Activated naive CD4-positive, alpha-beta T cell treated with anti-CD3 and anti-CD28 coated beads, Interleukin-2, amount 50 U/mL, for 16 hours (primary cell): ENCODE data around the gene EGF.

ENCODE experiments used
- DNase-seq: peaks from one replicate; pipeline ENCODE4 v3.0.0-alpha.2; 2020

Gene EGF

DNA sequence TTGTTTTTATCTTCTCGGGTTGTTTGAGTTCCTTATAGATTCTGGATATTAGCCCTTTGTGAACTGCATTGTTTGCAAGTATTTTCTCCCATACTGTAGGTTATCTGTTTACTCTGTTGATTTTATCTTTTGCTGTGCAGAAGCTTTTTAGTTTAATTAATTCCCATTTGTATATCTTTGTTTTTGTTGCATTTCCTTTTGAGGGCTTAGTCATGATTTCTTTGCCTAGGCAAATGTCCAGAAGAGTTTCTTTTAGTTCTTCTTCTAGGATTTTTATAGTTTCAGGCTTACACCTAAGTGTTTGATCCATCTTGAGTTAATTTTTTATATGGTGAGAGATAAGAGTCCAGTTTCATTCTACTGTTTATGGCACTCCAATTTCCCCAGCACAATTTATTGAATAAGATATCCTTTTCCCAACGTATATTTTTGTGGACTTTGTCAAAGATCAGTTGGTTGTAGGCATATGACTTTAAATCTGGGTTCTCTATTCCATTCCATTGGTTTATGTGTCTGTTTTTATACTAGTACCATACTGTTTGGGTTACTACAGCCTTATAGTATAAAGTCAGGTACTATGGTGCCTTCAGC is 54.3 kb downstream of the EGF start:
- DNase-seq, result no peak

DNA sequence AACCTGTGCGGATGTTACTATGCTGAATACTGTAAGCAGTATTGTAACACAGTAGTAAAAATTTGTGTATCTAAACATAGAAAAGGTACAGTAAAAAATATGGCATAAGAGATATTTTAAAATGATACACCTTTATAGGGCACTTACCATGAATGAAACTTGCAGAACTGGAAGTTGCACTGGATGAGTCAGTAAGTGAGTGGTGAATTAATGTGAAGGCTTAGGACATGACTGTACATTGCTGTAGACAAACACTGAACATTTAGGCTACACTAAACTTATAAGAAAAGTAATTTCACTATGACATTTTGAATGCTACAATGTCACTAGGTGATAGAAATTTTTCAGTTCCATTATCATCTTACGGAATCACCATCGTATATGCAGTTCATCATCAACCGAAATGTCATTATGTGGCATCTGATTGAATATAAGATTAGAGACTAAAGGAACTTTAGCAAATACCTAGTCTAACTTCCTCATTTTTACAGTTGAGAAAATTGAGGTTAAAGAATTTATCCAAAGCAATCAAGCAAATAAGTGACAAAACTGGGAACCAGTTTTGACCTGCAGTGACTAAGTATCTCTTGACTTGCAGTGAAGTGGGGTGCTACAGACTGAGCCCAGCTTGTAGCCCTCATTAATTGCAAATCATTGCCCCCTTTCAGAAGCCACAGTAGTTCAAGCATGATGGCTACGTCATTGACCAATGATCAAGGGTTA is 55.3 kb downstream of the EGF start:
- no peak for DNase-seq

DNA sequence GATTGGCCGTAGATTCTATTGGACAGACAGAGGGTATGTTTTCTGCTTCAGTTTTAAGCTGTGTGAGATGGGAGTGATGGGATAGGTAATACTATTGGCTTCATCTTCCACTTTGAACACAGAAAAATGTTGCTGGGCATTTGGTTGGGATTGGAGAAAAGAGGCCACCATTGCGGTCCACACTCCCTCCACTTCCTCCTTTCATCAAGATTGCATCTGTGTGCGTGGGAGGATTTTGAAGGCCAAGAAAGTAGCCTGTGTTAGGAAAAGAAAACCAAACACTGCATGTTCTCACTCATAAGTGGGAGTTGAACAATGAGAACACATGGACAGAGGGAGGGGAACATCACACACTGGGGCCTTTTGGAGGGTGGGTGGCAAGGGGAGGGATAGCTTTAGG is 56.4 kb downstream of the EGF start:
- no peak for DNase-seq

DNA sequence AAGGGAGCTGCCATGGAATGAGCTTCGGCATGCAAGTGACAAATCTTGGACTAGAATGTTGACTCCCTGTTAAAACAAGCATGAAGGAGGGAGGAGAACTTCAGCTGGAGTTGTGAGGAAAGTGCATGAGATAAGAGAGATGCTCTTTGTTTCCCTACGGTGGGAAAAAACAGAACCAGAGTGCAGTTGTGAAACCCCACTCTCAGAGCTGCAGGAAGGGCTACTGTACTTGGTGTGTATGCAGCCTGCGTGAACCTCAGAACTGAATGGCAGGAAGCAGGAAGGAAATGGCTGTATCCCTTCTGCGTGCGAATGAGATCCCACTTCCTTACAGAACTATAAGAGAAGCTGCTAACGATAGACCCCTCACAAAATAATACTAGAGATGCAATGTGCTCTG is 57.2 kb downstream of the EGF start:
- DNase-seq, result no peak

DNA sequence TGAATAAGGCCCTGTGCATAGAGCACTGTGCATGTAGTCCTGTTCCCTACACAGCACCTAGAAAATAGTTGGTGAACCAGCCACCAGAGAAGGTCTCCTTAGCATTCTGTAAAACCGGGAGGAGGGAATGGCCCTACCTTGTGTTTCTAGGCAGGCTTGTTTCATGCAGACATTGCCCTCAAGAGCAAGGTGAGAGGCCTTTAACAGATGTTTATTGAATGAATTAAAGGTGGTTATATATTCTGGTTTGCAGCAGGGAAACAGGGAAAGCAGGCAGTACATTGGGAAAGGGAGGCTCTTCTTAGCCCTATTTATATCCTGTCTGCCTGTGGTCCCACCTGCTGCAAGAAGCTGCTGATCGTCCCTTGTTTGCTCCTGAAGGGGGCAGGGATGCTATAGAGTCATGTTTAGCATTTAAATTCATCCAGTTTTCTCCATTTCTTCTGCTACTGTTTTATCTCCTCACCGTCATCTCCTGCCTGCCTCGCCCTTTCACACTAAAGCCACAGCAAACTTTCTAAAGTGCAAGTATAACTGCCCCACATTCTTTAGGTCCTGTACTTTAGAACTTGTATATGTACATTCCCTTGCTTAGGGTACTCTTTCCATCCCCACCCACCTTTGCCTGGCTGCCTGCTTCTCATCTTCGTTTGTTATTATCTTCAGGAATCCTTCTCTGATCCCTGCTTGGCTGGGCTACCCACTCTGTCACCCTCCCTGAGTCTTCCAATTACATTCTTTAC is 60.3 kb downstream of the EGF start:
- no peak for DNase-seq

DNA sequence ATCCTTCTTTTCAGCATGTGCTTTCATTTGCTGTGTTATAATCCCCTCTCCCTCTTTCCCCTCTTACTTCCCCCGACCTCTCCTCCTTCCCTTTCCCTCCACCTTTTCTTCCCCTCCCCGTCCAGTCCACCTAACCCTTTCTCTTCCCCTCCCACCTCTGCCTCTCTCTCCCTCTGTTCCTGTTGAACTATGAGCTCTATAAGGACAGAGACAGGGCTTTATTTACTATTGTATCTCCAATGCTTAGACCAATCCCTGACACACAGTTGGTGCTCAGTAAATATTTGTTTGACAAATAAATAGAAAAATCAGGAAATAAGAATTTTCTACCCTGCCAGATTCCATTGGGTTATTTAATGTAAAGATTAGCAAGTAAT is 60.8 kb downstream of the EGF start:
- no peak for DNase-seq

DNA sequence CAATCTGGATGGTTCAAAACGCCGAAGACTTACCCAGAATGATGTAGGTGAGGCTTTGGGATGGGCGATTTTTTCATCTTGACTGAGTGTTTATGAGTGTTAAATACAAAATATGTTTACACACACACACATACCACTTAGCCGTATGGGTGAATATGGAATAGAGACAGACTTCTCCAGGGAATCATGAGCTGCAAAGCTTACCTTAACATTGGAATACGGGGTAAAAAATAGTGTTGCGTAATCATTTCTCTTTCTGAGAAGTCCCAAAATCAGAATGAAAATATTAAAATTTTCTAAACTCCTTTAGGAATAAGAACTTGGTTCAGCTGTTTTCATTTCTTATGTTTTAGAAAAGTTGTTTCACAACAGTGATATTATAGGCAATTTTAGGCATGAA is 63.5 kb downstream of the EGF start:
- DNase-seq, result no peak

DNA sequence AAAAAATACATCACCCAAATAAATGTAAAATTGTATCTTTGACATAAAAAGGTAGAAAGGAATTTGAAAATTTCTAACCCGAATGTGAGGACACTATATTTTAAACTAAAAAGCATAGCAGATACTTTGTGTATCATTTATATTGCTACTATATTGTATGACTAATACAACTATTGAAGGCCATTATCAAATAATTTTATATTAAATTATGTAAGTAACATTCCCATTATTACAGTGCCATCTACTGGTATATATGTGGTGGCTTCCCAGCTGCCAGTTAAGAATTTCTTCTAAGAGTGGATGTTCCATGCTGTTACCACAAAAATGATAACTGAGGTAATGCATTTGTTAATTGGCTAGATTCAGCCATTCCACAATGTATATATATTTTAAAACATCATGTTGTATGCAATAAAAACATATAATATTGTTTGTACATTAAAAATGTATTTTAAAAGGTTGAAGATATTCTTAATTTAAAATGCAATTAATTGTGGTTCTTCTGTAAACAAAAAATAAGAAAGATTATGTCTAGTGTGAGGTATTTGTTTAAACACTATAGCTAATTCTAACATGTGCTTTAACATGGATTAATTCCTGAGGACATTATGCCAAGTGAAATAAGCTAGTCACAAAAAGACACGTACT is 65.3 kb downstream of the EGF start:
- no peak for DNase-seq

DNA sequence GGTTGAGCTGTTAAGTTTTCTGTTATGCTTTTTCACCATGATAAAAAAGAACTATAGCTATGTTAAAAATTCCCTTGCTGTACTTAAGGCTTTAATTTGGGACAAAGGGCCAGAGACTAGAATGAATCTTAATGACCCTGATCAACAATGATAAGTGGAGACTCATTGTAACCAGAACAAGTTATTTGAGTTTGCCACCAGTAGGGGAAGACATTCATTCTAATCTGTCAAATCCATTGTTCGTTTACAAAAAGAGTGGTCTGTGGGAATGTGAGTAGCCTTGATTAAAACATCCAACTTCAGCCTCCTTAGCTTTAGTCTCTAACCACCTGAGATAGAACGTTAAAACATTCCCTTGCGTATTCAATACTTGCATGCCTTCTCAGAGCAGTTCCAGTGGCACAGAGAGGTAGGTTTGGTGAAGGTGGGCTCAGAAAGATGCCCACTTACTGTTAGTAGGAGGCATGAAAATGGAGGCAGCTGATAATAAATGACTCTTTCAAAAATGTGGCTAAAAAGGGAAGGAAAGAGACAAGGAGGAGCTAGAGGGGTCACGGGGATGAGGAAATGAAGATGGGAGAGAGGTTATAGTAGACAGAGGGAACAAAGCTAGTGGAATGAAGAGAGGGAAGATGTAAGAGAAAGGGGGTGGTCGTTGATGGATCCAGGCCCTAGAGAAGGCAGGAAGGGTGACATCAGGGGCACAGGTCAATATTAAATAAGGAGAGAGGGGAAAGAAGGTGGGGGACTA is 66.2 kb downstream of the EGF start:
- no peak for DNase-seq

DNA sequence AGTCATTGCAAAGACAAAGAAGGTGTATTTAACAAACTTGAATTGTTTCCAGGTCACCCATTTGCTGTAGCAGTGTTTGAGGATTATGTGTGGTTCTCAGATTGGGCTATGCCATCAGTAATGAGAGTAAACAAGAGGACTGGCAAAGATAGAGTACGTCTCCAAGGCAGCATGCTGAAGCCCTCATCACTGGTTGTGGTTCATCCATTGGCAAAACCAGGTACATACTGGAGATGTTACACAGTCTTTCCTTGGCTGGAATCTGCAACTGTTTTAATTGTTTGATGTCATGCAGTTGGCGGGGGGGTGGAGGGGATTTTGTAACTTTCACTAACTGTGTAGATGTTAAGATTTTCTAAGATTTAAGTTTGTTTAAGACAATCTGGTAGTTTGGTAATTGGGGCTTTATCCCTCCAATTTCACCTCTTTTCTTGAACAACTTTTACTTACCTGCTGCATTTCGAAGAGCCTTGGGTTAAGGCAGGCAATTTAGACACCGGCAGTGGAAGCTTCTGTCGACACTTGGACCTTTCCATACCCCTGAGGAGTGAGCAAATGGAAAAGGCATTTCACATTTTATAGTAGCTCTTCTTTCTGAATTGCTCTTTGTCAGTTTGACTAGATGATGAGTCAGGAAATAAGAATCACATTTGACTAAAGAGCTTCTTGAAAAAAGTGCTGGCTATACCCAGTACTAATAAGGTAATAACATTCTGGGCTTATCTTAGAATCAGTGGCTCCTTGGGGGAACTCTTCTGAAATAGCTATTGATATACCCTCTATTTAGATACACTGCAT is 67.4 kb downstream of the EGF start:
- DNase-seq, result no peak

DNA sequence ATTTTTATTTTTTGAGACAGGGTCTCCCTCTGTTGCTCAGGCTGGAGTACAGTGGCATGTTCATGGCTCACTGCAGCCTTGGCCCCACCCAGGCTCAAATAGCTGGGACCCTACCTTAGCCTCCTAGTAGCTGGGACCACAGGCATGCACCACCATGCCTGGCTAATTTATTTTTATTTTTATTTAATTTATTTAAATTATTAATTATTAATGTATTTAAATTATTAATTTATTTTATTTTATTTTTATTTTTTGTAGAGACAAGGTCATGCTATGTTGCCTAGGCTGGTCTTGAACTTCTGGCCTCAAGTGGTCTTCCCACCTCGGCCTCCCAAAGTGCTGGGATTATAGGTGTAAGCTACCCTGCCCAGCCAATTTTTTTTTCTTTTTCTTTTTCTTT is 69.3 kb downstream of the EGF start:
- no peak for DNase-seq

DNA sequence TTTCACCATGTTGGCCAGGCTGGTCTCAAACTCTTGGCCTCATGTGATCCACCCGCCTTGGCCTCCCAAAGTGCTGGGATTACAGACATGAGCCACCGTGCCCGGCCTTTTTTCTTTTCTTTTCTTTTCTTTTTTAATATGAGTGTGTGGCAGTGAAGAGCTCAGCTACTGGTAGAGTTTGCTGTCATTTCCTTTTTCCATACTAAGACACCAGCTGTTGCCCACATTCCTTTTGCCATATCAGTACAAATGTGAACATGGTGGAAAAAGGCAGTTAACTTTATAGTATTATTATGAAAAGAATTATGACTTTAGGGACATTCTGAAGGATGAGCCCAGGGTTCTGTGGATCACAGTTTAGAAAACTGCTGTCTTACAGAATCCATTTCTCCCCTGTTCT is 69.8 kb downstream of the EGF start:
- no peak for DNase-seq

DNA sequence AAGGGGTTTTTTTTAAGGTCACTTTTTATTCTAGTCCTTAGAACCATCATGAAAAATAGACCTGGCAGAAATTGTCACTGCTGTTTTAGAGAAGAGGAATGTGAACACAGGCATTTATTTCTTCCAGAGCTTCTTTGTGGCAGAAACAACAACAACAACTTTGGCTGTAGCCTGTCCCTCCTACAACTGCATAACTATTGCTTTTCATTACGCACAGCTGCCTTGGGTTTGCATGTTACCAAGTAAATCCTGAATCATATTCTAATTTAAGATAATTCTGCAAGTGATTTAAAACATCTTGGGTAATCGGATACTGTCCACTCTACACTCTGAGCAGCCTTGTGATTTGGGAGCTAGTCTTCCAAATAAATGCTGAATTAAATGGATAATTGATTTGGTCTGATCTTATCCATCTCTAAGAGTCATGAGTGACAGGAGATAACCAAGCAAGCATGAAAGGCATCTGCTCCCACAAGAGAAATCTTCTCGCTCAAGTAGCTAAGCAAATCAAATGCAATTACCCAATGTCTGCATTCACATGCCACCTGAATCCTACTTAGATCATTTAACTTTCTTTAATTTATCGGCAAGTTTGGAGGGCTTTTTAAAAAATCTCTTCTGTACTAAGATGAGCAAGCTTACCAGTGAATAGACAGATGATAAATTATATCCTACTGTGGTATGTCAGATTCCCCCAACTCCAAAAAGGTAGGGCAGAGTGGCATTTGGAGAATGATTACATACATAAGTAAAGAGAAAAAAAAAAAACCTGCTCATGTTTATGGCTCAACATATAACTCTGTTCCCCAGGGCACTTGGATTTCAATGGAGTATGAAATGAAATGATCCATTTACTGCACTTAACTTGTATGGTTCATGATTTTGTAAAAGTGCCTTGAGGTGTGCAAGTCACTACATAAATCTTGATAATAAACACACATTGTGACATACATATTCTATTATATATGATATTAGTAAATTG is 73.6 kb downstream of the EGF start:
- DNase-seq, result no peak

DNA sequence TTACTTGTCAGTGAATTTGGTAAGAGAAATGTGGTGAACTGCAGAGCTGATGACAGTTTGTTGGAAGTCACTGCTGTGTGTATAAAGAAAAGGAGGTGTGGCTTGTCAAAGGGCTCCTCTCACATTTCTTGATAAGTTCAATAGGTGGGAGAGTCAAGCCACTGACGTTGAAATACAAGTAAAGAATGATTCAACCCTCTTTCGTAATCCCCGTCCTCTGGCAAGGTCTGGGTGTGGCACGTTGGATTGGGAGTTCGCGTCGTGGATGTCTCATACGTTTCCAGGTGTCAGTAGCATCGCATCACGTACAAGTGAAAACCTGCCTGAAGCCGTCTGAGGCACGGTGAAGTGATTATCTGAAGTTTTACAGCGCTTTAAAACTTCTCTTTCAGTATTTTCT is 76.4 kb downstream of the EGF start:
- DNase-seq, result no peak

DNA sequence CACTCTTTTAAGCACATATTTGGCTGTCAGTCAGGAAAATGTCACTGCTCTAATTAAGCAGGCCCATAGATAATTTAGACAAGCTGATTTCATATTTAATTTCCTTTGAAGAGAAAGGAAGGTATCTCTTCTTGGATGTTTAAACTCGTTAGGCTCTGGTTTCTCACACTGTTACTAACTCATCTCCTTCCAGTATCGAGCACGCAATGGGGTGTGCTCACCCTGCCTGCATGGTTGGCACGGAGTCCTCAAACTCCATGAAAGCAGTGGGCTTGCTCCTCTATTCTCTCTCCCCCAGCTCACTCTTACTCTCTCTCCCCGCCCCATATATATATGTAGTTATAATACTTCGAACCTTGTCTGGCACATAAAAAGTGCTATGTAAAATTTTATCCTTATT is 76.9 kb downstream of the EGF start:
- no peak for DNase-seq

DNA sequence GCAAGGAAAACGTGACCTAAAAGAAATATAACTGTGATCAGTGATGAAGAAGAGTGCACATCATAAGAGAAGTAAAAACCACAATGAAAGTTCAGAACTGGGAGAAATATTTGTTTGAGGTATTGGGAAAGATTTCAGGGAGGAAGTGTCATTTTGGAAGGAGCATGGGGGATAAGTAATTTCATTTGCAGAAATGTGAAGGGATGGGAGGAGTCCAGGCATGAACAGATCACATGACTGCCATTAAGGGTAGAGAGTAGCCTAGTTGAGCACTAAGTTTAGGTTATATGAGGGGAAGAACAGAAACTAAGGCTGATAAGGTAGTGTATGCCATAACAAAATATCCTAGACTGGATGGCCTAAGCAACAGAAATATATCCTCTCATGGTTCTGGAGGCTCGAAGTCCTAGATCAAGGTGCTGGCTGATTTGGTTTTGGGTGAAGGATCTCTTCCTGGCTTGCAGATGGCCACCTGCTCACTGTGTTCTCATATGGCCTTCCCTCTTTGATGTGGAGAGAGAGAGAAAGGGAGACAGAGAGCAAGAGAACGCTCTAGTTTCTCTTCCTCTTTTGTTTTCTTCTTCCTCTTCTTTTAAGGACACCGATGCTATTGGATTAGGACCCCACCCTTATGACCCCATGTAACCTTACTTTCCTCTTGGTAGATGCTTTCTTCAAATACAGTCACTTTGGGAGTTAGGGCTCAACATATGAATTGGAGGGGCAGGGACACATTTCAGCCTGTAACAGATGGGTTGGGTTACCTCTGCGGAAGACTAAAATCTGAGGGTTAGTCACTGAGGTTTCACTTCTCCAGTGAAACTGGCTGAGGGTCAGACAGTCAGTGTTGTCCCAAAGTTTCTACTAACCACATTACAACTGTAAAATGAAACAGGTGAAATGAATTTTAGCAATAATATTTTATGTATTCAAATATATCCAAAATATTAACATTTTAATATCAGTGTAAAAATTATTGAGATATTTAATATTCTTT is 77.9 kb downstream of the EGF start:
- DNase-seq, result no peak

DNA sequence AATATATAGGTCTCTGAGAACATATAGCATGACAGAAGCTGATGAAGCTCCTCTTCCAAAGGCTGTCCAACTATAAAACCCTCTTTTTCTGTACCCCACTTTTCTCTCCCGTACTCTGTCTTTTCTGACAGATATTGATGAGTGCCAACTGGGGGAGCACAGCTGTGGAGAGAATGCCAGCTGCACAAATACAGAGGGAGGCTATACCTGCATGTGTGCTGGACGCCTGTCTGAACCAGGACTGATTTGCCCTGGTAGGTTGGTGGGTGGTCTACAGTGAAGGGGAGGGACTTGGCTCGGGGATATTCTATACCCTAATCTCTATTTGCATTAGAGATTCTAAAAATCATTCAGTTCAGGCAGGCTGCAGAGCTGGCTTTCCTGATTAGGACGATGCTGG is 80.4 kb downstream of the EGF start:
- DNase-seq, result no peak

DNA sequence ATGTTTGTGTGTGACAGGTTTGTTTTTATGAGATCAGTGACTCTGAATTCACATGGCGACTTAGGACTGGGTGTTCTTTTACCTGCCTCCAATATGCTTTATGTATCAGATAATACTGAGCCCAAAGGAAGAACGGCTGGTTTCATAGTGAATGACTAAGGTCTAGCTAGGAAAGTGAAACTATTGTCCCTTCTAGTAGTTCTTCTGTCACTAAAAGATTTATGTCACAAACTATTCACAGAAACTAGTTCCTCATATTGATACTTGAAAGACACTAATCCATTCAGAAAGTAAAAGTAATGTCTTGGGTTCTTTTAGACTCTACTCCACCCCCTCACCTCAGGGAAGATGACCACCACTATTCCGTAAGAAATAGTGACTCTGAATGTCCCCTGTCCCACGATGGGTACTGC is 81.7 kb downstream of the EGF start:
- DNase-seq, result no peak

DNA sequence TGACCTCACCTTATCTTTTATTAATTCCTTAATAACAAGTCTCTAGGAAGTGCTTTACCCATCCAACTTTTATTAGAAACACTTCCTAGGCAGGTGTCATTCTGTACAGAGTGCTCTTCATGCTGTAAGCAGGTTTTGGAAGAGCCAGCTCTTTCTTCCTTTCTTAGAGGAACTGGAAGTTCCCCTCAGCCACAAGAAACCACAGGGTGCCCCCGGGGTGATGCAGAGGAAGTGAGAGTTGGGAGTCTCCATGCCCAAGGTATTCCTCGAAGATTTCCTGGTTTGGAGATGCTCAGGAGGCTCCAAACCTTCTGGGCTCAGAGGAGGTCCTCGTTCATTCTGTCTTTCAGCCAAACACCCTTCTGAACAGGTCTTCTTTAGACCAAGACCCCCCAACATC is 83.8 kb downstream of the EGF start:
- DNase-seq, result no peak
